KG1 (cell line): ENCODE data around the gene ARRB2.

Experiments
- DNase-seq: peaks from one replicate; lab custom pipeline; 2025; lab: John Stamatoyannopoulos, UW

ARRB2 gene

DNA sequence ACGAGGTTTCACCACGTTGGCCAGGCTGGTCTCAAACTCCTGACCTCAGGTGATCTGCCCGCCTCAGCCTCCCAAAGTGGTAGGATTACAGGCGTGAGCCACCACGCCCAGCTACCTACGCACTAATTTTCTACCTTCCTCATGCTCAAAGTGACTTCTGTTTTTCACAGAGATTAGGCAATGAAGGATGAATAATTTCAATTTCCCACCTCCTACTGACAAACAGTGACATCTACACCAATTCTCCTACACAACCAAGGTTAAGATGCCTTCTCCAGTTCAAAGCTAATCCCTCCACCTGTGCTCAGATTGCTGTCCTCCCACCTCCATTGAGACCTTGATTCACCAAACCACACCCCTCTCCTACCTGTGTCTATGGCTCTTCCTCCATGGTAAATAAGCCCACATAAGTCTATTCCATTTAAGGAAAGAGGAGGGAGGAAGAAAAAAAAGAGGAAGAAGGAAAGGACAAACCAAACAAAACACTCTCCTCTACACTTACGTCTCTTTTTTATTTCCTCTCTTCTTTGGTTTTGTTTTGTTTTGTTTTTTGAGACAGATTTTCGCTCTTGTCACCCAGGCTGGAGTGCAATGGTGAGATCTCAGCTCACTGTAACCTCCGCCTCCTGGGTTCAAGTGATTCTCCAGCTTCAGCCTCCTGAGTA, 15.3 kb downstream of the ARRB2 start:
- DNase-seq = peak; percentile 3

DNA sequence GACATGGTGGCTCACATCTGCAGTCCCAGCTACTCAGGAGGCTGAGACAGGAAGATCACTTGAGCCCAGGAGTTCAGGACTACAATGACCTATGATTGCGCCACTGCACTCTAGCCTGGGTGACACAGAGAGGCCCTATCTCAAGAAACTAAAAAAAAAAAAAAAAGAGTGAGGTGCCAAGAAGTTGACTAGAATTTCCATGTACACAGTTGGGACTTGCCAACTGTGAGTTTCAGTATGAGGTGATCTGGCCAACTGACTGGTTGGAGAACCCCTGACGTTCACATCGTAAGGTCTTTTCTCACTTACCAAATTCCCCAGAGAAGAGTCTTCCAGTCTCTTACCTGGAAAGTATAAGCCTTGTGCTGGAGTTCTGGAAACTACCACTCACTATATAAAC, 17.7 kb downstream of the ARRB2 start:
- DNase-seq = no peak

DNA sequence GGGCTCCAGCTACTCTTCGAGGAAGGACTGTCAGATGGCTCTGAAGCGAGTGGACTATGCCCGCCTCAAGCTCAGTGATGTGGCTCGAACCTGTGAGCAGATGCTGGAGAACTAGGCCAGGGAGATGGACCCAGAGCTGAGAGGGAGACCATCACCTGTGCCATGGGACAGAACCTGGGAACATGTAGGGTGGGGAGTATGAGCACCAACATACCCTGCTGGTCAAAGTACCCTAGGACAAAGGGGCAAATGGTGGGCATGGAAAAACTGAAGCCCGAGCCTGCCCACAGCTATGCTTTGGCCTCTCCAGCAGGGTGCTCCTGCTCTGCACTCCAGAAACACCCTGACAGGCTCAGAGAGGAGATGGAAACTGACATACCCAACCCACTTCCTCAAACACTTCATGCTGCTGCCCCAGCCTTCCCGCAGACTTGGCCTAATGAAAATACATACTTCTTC, 22.7 kb downstream of the ARRB2 start:
- peak; percentile 4 for DNase-seq

DNA sequence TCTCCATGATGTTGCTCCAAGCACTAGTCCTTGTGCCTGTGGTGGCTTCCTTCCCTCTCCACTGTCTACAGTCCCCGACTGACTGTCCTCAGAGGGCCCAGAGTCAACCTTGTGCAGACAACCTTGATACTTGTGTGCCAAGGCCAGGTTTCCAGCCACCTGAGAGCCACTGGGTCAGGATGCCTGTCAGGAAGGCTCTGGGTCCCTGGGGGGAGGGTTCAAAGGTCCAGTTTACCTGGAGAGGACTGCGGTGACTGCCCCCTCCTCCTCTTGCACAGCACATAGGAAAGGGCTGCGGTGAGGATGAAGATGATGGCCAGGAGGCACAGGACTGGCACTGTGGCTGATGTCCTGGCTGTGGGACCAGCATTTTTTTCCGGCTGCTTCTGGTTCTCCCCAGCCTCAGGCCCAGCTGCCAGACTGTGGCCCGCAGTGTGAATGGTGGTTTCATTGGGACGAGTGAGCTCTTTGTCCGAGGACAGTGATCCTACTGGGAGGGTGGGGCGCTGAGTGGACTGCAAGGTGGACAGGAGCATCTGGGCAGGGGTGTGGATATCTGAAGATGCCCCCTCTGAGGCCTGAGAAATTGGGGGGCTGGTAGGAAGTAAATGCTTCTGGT, 24.5 kb downstream of the ARRB2 start:
- DNase-seq = no peak

DNA sequence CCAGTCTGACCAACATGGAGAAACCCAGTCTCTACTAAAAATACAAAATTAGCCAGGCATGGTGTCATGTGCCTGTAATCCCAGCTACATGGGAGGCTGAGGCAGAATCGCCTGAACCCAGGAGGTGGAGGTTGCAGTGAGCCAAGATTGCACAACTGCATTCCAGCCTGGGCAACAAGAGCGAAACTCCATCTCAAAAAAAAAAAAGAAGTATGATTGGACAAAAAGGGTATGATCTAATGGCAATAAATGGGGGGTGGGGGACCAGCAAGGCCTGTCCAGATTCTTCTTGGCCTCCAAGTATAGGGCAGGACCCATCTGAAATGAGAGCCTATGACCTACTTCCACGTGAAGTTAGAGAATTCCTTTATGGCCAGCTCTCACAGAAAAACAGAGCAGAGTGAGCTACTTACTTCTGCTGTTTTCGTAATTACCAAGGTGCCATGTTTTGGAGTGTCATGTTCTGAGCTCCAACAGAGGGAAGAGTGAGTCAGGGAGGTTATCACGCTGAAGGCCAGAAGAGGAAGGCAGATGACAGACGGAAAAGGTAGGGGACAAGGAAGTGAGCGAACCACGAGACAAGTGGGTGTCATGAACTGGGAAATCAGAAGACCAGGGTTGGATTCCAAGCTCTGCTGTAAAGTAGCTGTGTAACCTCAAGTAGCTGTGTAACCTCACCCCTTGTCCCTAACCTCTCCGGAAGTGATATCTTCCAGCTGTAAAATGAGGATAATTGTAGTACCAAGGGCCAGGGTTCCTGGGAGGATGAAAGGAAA, 25.6 kb downstream of the ARRB2 start:
- DNase-seq = no peak

DNA sequence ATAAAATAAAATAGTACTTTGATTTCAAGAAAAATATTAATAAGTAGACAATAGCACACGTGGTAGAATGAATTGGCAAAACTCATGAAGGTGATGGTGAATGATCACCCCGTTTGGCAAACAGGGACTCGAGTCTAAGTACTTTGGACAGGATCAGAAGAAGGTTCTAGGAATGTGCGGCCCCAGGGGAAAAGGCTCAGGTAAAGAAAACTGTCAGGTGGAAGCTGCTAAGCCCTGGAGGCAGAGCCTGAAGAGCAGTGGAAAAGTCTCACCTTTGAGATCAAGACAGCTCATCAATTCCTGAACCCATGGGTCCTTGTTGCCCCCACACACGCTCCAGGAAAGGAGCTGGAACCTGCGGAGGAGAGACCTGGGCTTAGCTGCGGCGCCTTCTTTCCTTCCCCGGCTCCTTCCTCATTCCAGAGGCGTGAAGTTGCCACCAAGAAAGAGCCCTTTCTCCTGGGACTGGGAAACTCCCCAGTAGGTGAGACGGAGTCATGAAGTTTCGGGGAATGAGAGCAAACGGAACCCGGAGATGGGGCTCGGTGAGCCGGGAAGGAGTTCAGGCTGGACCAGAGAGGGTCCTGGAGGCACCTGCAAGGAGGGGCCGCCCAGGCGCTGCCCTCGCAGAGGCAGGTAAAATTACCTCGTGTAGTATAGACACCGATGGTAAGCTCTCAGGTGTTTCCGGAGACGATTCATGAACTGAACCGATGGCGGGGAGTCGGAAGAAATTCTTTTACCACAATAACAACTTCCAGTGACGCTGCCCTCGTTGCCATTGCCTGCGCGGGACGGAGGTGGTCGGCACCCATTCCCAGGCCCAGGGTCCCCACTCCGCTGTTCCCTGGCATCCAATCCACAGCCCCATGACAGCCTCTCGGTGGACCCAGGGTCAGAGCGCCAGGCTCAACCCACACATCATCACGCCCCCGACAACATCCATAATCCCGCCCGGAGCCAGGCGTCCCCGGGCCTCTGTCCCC, 28.0 kb downstream of the ARRB2 start:
- DNase-seq = no peak

DNA sequence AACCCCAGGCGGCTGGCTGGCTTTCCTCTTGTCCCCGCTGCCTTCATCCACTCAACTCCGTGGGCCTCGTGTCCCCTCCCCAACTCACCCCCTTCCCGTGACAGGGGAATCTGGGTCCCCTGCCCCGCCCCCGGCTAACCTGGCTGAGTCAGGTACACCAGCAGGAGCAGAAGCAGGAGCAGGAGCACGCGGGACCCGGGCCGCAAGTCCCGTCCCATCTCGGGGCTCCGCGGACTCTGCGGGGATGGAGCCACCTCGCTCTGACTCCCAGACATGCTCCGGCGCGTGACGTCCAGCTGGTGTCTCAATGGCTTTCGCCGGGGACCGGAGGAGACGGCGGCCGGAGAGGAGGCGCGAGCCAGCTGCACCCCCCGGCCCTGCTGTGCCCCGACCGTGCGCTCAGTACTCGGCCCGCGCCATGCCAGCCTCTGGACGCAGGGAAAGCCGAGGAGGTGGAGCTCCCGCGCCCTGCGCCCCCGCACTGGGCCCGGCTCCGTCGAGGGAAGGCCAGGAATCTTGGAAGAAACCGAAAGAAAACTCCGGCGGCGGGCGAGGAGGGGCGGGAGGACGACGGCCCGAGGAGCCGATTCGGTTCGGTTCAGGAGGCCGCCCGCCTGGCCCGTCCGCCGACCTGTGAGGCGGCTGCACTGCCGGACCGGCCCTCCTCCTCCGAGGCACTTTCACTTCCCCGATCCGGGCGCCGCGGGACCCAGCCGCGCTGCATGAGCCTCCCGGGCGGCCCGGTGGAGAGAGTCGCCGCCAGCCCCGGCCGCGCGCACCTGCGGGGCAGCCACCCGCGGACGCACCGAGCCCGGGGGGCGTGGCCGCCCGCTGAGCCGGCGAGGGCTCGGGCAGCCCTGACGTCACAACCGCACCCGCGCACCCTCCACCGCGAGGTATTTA, 28.9 kb downstream of the ARRB2 start, which contains the start of the genes CXCL16 and ZMYND15:
TSS of gene CXCL16 (minus strand) at position 807 of the 903 bp plus-strand sequence. CDS start at position 218, 589 bp downstream.
TSS of gene ZMYND15 (plus strand) at position 712 of the 903 bp plus-strand sequence. CDS start 716 bp downstream, outside the sequence.
- no peak for DNase-seq

DNA sequence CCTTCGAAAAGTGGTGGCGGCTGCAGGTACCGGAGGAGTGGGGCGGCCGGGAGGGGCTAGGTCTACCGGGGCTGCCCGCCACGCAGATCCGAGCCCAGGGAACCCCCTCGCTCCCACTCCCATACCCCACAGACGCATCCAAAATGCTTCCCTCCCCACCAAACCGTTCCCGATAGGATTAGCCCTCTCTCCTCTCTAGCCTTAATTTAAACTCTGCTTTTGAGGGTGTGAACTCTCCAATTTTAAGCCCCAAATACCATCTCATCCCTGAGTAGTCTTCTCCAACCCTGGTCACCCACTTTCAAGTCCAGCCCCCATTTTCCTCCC, 29.6 kb downstream of the ARRB2 start:
- DNase-seq = no peak

DNA sequence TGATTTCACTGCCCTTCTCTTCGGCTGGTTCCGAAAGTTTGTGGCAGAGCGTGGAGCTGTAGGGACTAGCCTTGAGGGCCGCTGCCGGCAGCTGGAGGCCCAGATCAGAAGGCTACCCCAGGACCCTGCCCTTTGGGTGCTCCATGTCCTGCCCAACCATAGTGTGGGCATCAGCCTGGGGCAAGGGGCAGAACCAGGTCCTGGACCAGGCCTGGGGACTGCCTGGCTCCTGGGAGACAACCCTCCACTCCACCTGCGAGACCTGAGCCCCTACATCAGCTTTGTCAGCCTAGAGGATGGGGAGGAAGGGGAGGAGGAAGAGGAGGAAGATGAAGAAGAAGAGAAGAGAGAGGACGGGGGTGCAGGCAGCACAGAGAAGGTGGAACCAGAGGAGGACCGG, 30.2 kb downstream of the ARRB2 start:
- no peak for DNase-seq

DNA sequence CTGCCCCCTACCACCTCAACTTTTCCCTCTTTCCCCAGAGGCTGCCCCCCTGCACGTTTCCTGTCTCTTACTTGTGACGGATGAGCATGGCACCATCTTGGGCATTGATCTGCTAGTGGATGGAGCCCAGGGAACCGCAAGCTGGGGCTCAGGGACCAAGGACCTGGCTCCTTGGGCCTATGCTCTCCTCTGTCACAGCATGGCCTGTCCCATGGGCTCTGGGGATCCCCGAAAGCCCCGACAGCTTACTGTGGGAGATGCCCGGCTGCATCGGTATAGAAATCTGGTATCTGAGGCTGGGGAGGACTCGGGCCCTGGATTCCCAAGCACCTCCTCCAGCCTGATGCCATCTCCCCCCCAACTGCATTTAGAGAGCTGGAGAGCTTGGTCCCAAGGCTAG, 31.1 kb downstream of the ARRB2 start:
- no peak for DNase-seq

DNA sequence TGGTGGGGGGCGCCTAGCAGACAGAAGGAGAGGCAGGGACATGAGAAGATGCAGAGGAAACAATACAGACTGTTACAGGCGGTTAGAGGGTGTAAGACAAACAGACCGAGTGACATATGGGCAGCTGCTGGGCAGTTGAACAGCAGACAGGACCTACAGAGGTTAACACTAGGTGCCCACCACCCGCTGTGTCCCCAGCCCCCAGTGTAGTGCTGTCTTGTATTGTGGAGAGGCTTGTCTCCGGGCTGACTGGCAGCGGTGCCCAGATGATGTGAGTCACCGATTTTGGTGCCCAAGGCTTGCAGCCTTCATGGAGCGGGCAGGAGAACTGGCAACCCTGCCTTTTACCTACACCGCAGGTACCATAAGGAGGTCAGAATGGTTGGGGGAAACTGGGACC, 31.7 kb downstream of the ARRB2 start:
- no peak for DNase-seq

DNA sequence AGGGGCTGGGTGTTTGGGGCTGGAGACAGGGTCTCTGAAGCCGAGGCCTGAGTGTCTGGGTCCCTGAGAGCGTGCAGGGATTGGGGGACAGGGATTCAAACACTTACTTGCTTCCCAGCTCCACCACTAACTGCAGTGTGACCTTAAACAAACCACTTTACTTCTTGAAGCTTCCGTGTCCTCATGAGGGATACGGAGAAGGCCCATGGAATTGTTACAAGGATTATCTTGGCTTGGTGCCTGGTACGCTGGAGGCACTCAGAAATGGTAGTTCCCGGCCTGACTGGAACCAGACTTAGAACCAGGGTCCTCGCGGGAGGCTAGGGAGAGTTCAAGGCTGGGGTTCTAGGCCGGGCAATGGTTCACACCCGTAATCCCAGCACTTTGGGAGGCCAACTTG, 32.2 kb downstream of the ARRB2 start:
- DNase-seq = no peak

DNA sequence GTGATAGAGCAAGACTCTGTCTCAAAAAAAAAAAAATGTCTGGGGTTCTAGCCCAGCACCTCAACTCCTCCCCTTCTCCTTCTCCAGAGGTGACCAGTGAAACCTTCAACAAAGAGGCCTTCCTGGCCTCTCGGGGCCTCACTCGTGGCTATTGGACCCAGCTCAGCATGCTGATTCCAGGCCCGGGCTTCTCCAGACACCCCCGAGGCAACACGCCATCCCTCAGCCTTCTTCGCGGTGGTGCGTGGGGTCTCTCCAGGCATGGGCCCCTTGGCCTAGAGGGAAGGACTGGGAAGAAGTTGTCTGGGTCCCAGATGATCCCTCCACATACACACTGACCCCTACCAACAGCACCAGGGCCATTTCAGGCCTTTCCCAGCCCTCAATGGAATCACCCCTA, 32.8 kb downstream of the ARRB2 start:
- DNase-seq = no peak

DNA sequence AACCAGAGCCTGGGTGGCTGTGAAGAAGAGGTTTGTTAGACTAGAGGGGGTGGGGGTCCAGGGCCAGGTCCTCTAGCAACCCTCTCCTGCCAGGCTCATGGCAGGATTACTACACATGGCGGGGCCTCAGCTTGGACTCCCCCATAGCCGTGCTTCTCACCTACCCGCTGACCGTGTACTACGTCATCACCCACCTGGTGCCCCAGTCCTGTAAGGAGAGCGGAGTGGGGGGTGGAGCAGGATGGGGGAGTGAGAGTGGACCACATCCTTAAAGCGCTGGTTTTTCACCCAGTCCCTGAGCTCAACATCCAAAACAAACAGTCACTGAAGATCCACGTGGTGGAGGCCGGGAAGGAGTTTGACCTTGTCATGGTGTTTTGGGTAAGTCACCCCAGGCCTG, 33.5 kb downstream of the ARRB2 start:
- no peak for DNase-seq

DNA sequence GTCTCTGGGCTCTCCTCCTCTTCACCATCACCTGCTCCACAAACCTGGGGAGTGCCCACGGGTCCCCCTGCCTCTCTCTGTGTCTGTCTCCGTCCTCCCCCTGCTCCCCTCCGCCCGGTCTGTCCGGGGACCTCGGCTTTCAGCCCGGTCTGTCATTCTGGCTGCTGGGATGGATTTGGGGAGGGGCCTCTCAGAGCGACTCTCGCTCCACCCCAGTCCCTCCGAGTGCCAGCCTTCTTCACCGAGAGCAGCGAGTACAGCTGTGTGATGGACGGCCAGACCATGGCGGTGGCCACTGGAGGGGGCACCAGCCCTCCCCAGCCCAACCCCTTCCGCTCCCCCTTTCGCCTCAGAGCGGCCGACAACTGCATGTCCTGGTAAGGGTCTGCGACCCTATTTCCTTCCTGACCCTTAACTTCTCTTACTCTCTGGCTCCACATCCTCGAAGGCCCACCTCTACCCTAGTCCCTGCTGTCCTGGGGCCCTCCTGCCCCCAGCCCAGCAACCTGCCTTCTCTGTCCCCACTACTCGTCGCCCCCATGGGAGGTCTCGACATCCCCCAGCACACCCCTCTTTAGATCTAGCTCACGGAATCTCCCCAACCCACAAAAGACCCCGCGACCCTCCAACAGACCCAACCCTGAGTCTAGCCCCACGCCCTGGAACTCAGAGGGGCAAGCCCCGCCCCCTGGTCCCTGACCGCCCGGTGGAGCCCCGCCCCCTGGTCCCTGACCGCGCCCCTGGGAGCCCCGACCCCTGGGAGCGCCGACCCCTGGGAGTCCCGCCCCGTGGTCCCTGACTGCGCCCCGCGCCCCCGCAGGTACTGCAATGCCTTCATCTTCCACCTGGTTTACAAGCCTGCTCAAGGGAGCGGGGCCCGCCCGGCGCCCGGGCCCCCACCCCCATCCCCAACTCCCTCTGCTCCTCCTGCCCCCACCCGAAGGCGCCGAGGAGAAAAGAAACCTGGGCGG, 34.9 kb downstream of the ARRB2 start:
- DNase-seq = no peak

DNA sequence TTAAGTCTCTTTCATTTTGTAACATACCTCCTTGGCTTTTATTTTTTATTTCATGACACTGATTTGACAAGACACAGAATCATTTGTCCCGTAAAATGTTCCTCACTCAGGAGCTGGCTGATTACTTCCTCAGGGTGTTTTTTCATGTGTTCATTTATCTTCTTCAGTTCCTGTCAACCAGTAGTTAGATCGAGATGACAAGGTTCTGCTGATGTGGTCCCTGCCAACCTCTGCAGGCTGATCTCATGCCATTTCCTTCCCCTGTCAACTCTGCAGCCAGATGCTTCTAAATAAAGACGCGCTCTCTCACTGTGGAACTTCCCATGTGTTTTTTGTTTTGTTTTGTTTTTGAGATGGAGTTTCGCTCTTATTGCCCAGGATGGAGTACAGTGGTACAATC, 37.4 kb downstream of the ARRB2 start:
- no peak for DNase-seq

DNA sequence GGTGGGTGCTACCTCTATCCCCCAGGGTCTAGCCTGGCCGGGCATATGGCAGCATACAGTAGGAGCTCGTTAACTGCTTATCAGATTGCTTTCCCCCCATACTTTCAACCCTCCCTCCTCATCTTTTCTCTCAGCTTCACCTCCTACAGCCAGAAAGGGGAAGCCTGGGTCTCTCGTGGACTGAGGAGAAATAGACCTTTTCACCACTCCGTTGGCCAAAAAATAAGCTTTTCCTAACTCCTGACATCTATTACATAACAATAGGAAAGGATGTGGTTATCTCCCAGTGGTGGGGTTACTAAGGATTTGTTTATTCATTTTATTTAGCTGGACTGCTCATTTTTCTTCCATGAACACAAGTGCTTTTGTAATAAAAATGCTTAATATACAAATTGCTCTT, 38.3 kb downstream of the ARRB2 start:
- DNase-seq = no peak

DNA sequence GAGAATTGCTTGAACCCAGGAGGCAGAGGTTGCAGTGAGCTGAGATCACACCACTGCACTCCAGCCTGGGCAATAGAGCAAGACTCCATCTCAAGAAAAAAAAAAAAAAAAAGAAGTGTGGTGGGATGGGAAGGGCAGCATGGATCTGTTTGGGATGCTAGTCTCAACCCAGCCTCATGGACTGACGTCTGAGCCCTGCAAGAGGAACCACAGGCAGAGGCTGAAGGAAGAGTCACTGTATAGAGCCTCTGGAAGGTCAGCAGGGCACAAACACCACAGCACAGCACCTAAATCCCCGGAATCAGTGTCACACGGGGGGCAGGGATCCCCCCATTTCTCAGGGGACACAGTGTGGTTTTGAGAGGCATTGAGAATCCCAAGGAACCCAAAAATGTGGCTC, 40.2 kb downstream of the ARRB2 start:
- DNase-seq = no peak

DNA sequence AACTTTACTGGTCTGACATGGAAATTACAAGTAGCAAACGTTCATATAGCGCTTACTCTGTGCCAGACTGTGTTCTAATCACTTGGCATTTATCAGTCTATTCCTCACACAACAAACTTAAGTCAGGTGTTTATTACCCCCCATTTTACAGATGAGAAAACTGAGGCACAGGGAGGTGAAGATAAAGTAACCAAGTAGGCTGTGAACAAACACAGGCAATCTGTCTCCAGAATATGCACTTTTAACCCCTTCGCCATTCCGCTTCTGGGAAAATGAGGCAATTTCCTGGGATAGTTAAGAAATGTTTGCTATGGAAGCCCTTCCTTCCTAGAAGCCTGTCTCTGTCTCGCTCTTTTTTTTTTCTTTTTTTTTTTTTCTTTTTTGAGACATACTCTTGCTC, 41.5 kb downstream of the ARRB2 start:
- DNase-seq = no peak

DNA sequence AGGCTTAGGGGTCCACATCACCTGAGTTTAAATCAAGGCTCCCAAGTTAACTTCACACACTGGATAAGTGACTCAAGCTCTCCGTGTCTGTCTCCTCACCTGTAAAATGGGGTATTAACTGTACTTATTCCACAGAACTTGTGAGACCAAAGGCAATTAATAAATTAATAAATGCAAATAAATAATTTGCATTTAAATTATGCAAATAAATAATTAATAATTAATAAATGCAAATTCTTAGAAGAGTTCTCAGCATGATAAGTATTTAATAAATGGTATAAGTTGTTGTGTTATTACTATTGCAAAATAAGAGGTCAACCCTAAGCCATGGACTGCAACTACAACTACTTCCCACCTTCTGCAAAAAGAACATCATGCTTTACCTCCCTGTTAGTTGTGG, 43.0 kb downstream of the ARRB2 start:
- DNase-seq = no peak
